ENCODE data around the gene RPUSD4. TPM values are rescaled to one million over a fixed set of nuclear protein-coding genes. Genes with fewer than 3 reads are reported as not detected.

Gene RPUSD4
- total RNA-seq, 2 experiments from 2014 or later: 29.1 to 36.2 TPM

GRCh38 chr11:126158054-126158791, 53.2 kb downstream of the RPUSD4 start:
- H3K4me2 ChIP-seq (ENCODE audit: low read length): no peak overlapping the region
- no peak for TF ChIP-seq CTCF (conservative IDR thresholded peaks at IDR 0.05; ENCODE audit: low read length)
- no peak for TF ChIP-seq EZH2phosphoT487 (IDR thresholded peaks at IDR 0.05; ENCODE audit: borderline replicate concordance, low read depth, low read length)
- POLR2A ChIA-PET: no interaction called here
- intact Hi-C loops (cut with micrococcal nuclease; ENCODE audit: unreplicated experiment): no loop called here
- no peak overlapping the region for H3K27ac ChIP-seq (ENCODE audit: low read depth, low read length, poor library complexity, severe bottlenecking)
- CTCF ChIA-PET (ENCODE audit: unreplicated experiment): no interaction called here
- H2AFZ ChIP-seq (ENCODE audit: low read length): no peak overlapping the region
- no peaks in the 10 kb centered on the region for H3K9me2 ChIP-seq (ENCODE audit: insufficient read depth, low read length)
- no peak for DNase-seq (ENCODE audit: low spot score)
- no TSS peak for BruUV-seq (replicated peaks)
- no peak overlapping the region for H3K4me3 ChIP-seq (ENCODE audit: low read depth, low read length, poor library complexity, severe bottlenecking)
- no peaks in the 10 kb centered on the region for H3K9me3 ChIP-seq (ENCODE audit: low read length)
- H3K4me1 ChIP-seq (ENCODE audit: insufficient read depth, low read length, poor library complexity, severe bottlenecking): no peaks in the 10 kb centered on the region
- H3K79me2 ChIP-seq (ENCODE audit: insufficient read depth, low read depth, low read length): no peaks in the 10 kb centered on the region
- no peaks in the 10 kb centered on the region for H4K20me1 ChIP-seq (ENCODE audit: insufficient read depth, low read length)
- no peaks in the 10 kb centered on the region for H3K36me3 ChIP-seq (ENCODE audit: insufficient read depth, low read length)

- TF ChIP-seq EZH2phosphoT487 (IDR thresholded peaks at IDR 0.05; ENCODE audit: borderline replicate concordance, low read depth, low read length) (no peak), CTCF (conservative IDR thresholded peaks at IDR 0.05; ENCODE audit: low read length) (no peak)
- H3K27ac ChIP-seq (ENCODE audit: low read depth, low read length, poor library complexity, severe bottlenecking): no peak overlapping the region
- no peaks in the 10 kb centered on the region for H3K79me2 ChIP-seq (ENCODE audit: insufficient read depth, low read depth, low read length)
- no peaks in the 10 kb centered on the region for H3K4me1 ChIP-seq (ENCODE audit: insufficient read depth, low read length, poor library complexity, severe bottlenecking)
- 0 out of 2 replicates have a peak, but pooled peaks cover 2% of the 10 kb centered on the region for H3K9me3 ChIP-seq (ENCODE audit: low read length)
- ChIA-PET POLR2A (no interaction called here), CTCF (ENCODE audit: unreplicated experiment) (no interaction called here)
- no peak overlapping the region for H3K4me2 ChIP-seq (ENCODE audit: low read length)
- intact Hi-C loops (cut with micrococcal nuclease; ENCODE audit: unreplicated experiment): no loop called here
- no peaks in the 10 kb centered on the region for H3K9me2 ChIP-seq (ENCODE audit: insufficient read depth, low read length)
- no peak overlapping the region for H3K4me3 ChIP-seq (ENCODE audit: low read depth, low read length, poor library complexity, severe bottlenecking)
- no peaks in the 10 kb centered on the region for H4K20me1 ChIP-seq (ENCODE audit: insufficient read depth, low read length)
- no peaks in the 10 kb centered on the region for H3K36me3 ChIP-seq (ENCODE audit: insufficient read depth, low read length)
- no peak overlapping the region for H2AFZ ChIP-seq (ENCODE audit: low read length)
- DNase-seq (ENCODE audit: low spot score): no peak
- no TSS peak for BruUV-seq (replicated peaks)
Measured at GRCh38 chr11:126157326-126158030, 54.0 kb downstream of the RPUSD4 start.

- H2AFZ ChIP-seq (ENCODE audit: low read length): no peak overlapping the region
- H3K36me3 ChIP-seq (ENCODE audit: insufficient read depth, low read length): no peaks in the 10 kb centered on the region
- H3K4me3 ChIP-seq (ENCODE audit: low read depth, low read length, poor library complexity, severe bottlenecking): no peak overlapping the region
- TF ChIP-seq EZH2phosphoT487 (IDR thresholded peaks at IDR 0.05; ENCODE audit: borderline replicate concordance, low read depth, low read length) (no peak), CTCF (conservative IDR thresholded peaks at IDR 0.05; ENCODE audit: low read length) (no peak)
- H4K20me1 ChIP-seq (ENCODE audit: insufficient read depth, low read length): no peaks in the 10 kb centered on the region
- no peaks in the 10 kb centered on the region for H3K79me2 ChIP-seq (ENCODE audit: insufficient read depth, low read depth, low read length)
- CTCF ChIA-PET (ENCODE audit: unreplicated experiment): no interaction called here
- no peak overlapping the region for H3K27ac ChIP-seq (ENCODE audit: low read depth, low read length, poor library complexity, severe bottlenecking)
- H3K9me3 ChIP-seq (ENCODE audit: low read length): peaks cover 8% of the 10 kb centered on the region; the same call in 1 of the 2 replicates
- H3K4me1 ChIP-seq (ENCODE audit: insufficient read depth, low read length, poor library complexity, severe bottlenecking): no peaks in the 10 kb centered on the region
- BruUV-seq (replicated peaks): no TSS peak
- intact Hi-C loops (cut with micrococcal nuclease; ENCODE audit: unreplicated experiment): no loop called here
- no peak overlapping the region for H3K4me2 ChIP-seq (ENCODE audit: low read length)
- POLR2A ChIA-PET: no interaction called here
- DNase-seq (ENCODE audit: low spot score): no peak
- no peaks in the 10 kb centered on the region for H3K9me2 ChIP-seq (ENCODE audit: insufficient read depth, low read length)
Measured at GRCh38 chr11:126156814-126157213, 54.6 kb downstream of the RPUSD4 start.
